ENCODE measurements around the gene SHROOM4. TPM values are rescaled to one million over a fixed set of nuclear protein-coding genes. Genes with fewer than 3 reads are reported as not detected.

SHROOM4 gene
- total RNA-seq, 2 donors from 2014 or later: 1.6 to 2.6 TPM

GRCh38 chrX:50852524-50852923, 38.5 kb upstream of the SHROOM4 start:
- Histone ChIP-seq H3K4me3 (no peak overlapping the region), H3K9me3 (no peaks in the 10 kb centered on the region), H3K27me3 (no peaks in the 10 kb centered on the region), H3K4me1 (no peaks in the 10 kb centered on the region), H3K36me3 (replicated peaks in 1 of 2; ENCODE audit: insufficient read depth in 1 of 2, low read depth in 2 of 2) (no peaks in the 10 kb centered on the region), H3K27ac (no peak overlapping the region)
- WGBS, 2 donors: 68 to 92% methylated on average over 3 to 4 of the region's 4 CpGs
- TF ChIP-seq POLR2A (IDR thresholded peaks at IDR 0.05) (no peak), CTCF (IDR thresholded peaks at IDR 0.05) (no peak)
- ATAC-seq (no peak), DNase-seq (no peak)
- intact Hi-C loops (cut with DNase I): no loop called here

GRCh38 chrX:50842221-50842620, 28.2 kb upstream of the SHROOM4 start:
- no peak overlapping the region for H3K27ac ChIP-seq
- no peaks in the 10 kb centered on the region for H3K36me3 ChIP-seq (replicated peaks in 1 of 2; ENCODE audit: insufficient read depth in 1 of 2, low read depth in 2 of 2)
- H3K27me3 ChIP-seq: no peaks in the 10 kb centered on the region
- WGBS, 2 donors: 60 to 67% methylated on average over 3 to 4 of the region's 4 CpGs
- H3K9me3 ChIP-seq: no peaks in the 10 kb centered on the region
- DNase-seq (no peak), ATAC-seq (no peak)
- TF ChIP-seq POLR2A (IDR thresholded peaks at IDR 0.05): no peak
- no peak for TF ChIP-seq CTCF (IDR thresholded peaks at IDR 0.05)
- intact Hi-C loops (cut with DNase I): no loop called here
- no peak overlapping the region for H3K4me3 ChIP-seq
- H3K4me1 ChIP-seq: no peaks in the 10 kb centered on the region

- Histone ChIP-seq H3K9me3 (no peaks in the 10 kb centered on the region), H3K4me1 (no peaks in the 10 kb centered on the region), H3K4me3 (no peak overlapping the region), H3K36me3 (replicated peaks in 1 of 2; ENCODE audit: insufficient read depth in 1 of 2, low read depth in 2 of 2) (no peaks in the 10 kb centered on the region), H3K27me3 (no peaks in the 10 kb centered on the region), H3K27ac (no peak overlapping the region)
- intact Hi-C loops (cut with DNase I): no loop called here
- no peak for DNase-seq
- no peak for ATAC-seq
- WGBS, 2 donors: 83% methylated on average over 1 of the region's 2 CpGs
- no peak for TF ChIP-seq POLR2A (IDR thresholded peaks at IDR 0.05)
These were observed 25.7 kb upstream of the SHROOM4 start for GRCh38 chrX:50839730-50840129.

- 67 to 75% methylated on average over 2 to 5 of the region's 5 CpGs for WGBS, 2 donors
- H3K27ac ChIP-seq: no peak overlapping the region
- intact Hi-C loops (cut with DNase I): no loop called here
- DNase-seq: no peak
- ATAC-seq: no peak
- H3K27me3 ChIP-seq: no peaks in the 10 kb centered on the region
- no peaks in the 10 kb centered on the region for H3K4me1 ChIP-seq
- no peaks in the 10 kb centered on the region for H3K9me3 ChIP-seq
- no peaks in the 10 kb centered on the region for H3K36me3 ChIP-seq (replicated peaks in 1 of 2; ENCODE audit: insufficient read depth in 1 of 2, low read depth in 2 of 2)
- no peak overlapping the region for H3K4me3 ChIP-seq
- TF ChIP-seq POLR2A (IDR thresholded peaks at IDR 0.05) (no peak), CTCF (IDR thresholded peaks at IDR 0.05) (no peak)
These were observed 25.0 kb upstream of the SHROOM4 start for GRCh38 chrX:50838820-50839600.

- Histone ChIP-seq H3K27ac (no peak overlapping the region), H3K4me1 (no peaks in the 10 kb centered on the region), H3K4me3 (no peak overlapping the region), H3K36me3 (replicated peaks in 1 of 2; ENCODE audit: insufficient read depth in 1 of 2, low read depth in 2 of 2) (no peaks in the 10 kb centered on the region), H3K9me3 (no peaks in the 10 kb centered on the region), H3K27me3 (no peaks in the 10 kb centered on the region)
- TF ChIP-seq CTCF (IDR thresholded peaks at IDR 0.05): no peak
- no peak for TF ChIP-seq POLR2A (IDR thresholded peaks at IDR 0.05)
- intact Hi-C loops (cut with DNase I): no loop called here
- ATAC-seq: no peak
- DNase-seq: no peak
- 56 to 58% methylated on average over 1 of the region's 1 CpG for WGBS, 2 donors
These were observed 14.0 kb upstream of the SHROOM4 start for GRCh38 chrX:50827996-50828395.

Measured in body of pancreas (tissue), 4 donors.